Progenitor cell of endocrine pancreas (in vitro differentiated cells): ENCODE data around the gene ZNF677. TPM values are rescaled to one million over a fixed set of nuclear protein-coding genes. Genes with fewer than 3 reads are reported as not detected.

ENCODE experiments used
- total RNA-seq: library from RNA; stranded (reverse); gene quantifications from 2 replicates; pipeline ENCODE4 v1.2.1, GENCODE V29; 2021

The ZNF677 gene
- total RNA-seq, 1 donor from 2014 or later: 51.9 TPM

Other genes with a start within 250 kb of the ZNF677 start
- not detected in 2 replicates for gene ERVV-1, start 241.0 kb downstream of the ZNF677 start, total RNA-seq
- gene ERVV-2, start 210.1 kb downstream of the ZNF677 start, total RNA-seq: not detected in 2 replicates
- 51.0 and 53.8 TPM in 2 replicates for gene ZNF160, start 151.5 kb downstream of the ZNF677 start, total RNA-seq
- gene ZNF415, start 122.0 kb downstream of the ZNF677 start, total RNA-seq: 13.6 and 18.1 TPM in 2 replicates
- 17.2 and 18.3 TPM in 2 replicates for gene ZNF347, start 95.8 kb downstream of the ZNF677 start, total RNA-seq
- 8.5 and 9.4 TPM in 2 replicates for gene ZNF665, start 61.5 kb downstream of the ZNF677 start, total RNA-seq
- not detected in 2 replicates for gene VN1R2, start 3.4 kb upstream of the ZNF677 start, total RNA-seq
- gene VN1R4, start 12.8 kb upstream of the ZNF677 start, total RNA-seq: not detected in 2 replicates
- gene ZNF845, start 78.9 kb upstream of the ZNF677 start, total RNA-seq: 10.3 and 10.4 TPM in 2 replicates
- 24.4 and 27.2 TPM in 2 replicates for gene ZNF525, start 110.8 kb upstream of the ZNF677 start, total RNA-seq
- 29.8 and 32.9 TPM in 2 replicates for gene ZNF765, start 140.3 kb upstream of the ZNF677 start, total RNA-seq
- 59.3 and 65.9 TPM in 2 replicates for gene ZNF761, start 177.1 kb upstream of the ZNF677 start, total RNA-seq
- 16.0 and 16.6 TPM in 2 replicates for gene ZNF813, start 212.9 kb upstream of the ZNF677 start, total RNA-seq